Posterior cingulate gyrus (tissue), 11 donors: Measurements from ENCODE around the gene FBXO17.
"Not testable (repeated sequence)": the region's sequence is repeated elsewhere in the genome, so short reads cannot be mapped to it uniquely, and the experiment has no call there.

Experiments
- DNase-seq, 10 donors: peaks; one replicate each; pipeline versions ENCODE4 v3.0.0 to v3.0.0-alpha.2; 2020 to 2021; ENCODE audit warnings: mixed read lengths in 3 of 10
- intact Hi-C: fragments of 100-400 bp; cut with DNase I; formaldehyde crosslinking; loops from one replicate; pipeline ENCODE4 v1.15.1; 2023

The FBXO17 gene

GRCh38 chr19:38946229-38947010 is 29.1 kb downstream of the FBXO17 start:
- DNase-seq = peak in 1 of 10 donors; percentile 24
- intact Hi-C loops = no loop called here

GRCh38 chr19:38945562-38946228 is 29.8 kb downstream of the FBXO17 start:
- peak in 1 of 10 donors; percentile 48 for DNase-seq
- intact Hi-C loops = no loop called here

- intact Hi-C loops = no loop called here
These were observed 30.5 kb downstream of the FBXO17 start for GRCh38 chr19:38944981-38945506.

GRCh38 chr19:38942471-38943181 is 32.9 kb downstream of the FBXO17 start:
- intact Hi-C loops = no loop called here
- DNase-seq = peak in 3 of 10 donors; percentile 44 to 67 (median 66)

More at GRCh38 chr19:38944981-38945506, 30.5 kb downstream of the FBXO17 start:
- peak in 1 of 10 donors; percentile 69 for DNase-seq

- intact Hi-C loops = no loop called here
- DNase-seq = peak in 2 of 10 donors; percentile 24 to 49
These were observed 33.6 kb downstream of the FBXO17 start for GRCh38 chr19:38941979-38942378.

- DNase-seq = peak in 1 of 10 donors; percentile 19
- intact Hi-C loops = not testable (repeated sequence)
These were observed 34.1 kb downstream of the FBXO17 start for GRCh38 chr19:38941466-38941865.

GRCh38 chr19:38939957-38940356 is 35.6 kb downstream of the FBXO17 start:
- no peak for DNase-seq
- intact Hi-C loops = loop anchor here (10.0 kb wide), 1 partner anchor 535 kb away; the partner anchor contains the start of gene FAM98C

GRCh38 chr19:38933544-38933943 is 42.0 kb downstream of the FBXO17 start:
- no peak for DNase-seq
- intact Hi-C loops = loop anchor here (10.0 kb wide), 1 partner anchor 529 kb away; the partner anchor contains the start of gene FAM98C

GRCh38 chr19:38932425-38933179 is 42.9 kb downstream of the FBXO17 start:
- peak in 2 of 10 donors; percentile 62 to 82 for DNase-seq
- intact Hi-C loops = loop anchor here (10.0 kb wide), 1 partner anchor 528 kb away; the partner anchor contains the start of gene FAM98C

- DNase-seq = peak in 2 of 10 donors; percentile 27 to 53
- intact Hi-C loops = loop anchor here (2.0 to 10.0 kb wide), 3 partner anchors 33 to 527 kb away; partner anchors contain the start of genes FAM98C, NFKBIB and SIRT2
These were observed 44.1 kb downstream of the FBXO17 start for GRCh38 chr19:38931521-38931793.

GRCh38 chr19:38930776-38931520 is 44.6 kb downstream of the FBXO17 start, which contains the start of gene MRPS12:
TSS of gene MRPS12 (plus strand) at chr19:38930944. CDS start at chr19:38931295, 351 bp downstream.
- intact Hi-C loops = loop anchor here (1.0 to 10.0 kb wide), 5 partner anchors 32 to 526 kb away; partner anchors contain the start of genes FAM98C, HNRNPL, NFKBIB and SIRT2
- peak; percentile 97 to 100 (median 98) for DNase-seq

- intact Hi-C loops = loop anchor here (1.0 to 10.0 kb wide), 5 partner anchors 31 to 525 kb away; partner anchors contain the start of genes FAM98C, HNRNPL, NFKBIB and SIRT2
- peak; percentile 82 to 99 (median 88) for DNase-seq
These were observed 45.4 kb downstream of the FBXO17 start, which contains the start of gene SARS2 for GRCh38 chr19:38929929-38930775. TSS of gene SARS2 (minus strand) at chr19:38930763. CDS start at chr19:38930736, 27 bp downstream.

- intact Hi-C loops = no loop called here
- DNase-seq = no peak
These were observed 47.0 kb downstream of the FBXO17 start for GRCh38 chr19:38928391-38929001.

GRCh38 chr19:38924388-38924787 is 51.2 kb downstream of the FBXO17 start:
- intact Hi-C loops = no loop called here
- DNase-seq = peak in 2 of 10 donors; percentile 27 to 32

GRCh38 chr19:38922482-38922881 is 53.1 kb downstream of the FBXO17 start:
- intact Hi-C loops = no loop called here
- DNase-seq = peak in 1 of 10 donors; percentile 22

- DNase-seq = peak in 1 of 10 donors; percentile 62
These were observed 53.9 kb downstream of the FBXO17 start for GRCh38 chr19:38921420-38922274.

More at GRCh38 chr19:38921420-38922274, 53.9 kb downstream of the FBXO17 start:
- intact Hi-C loops = no loop called here
